OCI-LY7 (cell line): ENCODE data around the gene FHIT.

Experiments
- EZH2phosphoT487 ChIP-seq: fragments of 200-600 bp; sonication (generic); IDR thresholded peaks from 2 replicates; pipeline ENCODE4 v1.6.1; 2018; ENCODE audit warnings: low read depth, borderline replicate concordance, mild to moderate bottlenecking, mixed run types, antibody characterized with exemption, low read length, moderate library complexity, mixed read lengths
- TF ChIP-seq, protein P1 (sequence below): fragments of 200-600 bp; sonication (generic); conservative IDR thresholded peaks from 2 replicates; pipeline ENCODE4 v1.5.1; 2014; ENCODE audit warnings: mild to moderate bottlenecking, antibody characterized with exemption, low read length, moderate library complexity, mixed read lengths

DNA sequence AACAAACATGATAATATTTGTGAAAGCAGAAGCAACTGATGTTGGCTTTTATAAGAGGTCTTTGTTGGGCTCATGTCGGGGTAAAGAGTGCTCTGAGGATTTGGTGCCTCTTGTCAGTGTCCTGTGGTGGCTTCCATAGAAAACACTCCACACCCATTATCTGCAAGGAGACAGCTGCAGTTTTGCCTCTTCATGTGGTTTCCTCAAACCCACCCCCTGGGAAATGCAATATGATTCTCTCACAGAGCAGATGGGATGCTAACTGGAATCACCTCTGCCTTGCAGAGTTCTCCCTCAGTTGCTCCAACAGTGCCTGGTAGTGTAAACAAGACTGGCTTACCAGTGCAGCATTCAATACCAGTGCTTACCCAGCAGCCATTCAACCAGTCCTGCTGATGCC lies 1430.0 kb downstream of the FHIT start:
- TF ChIP-seq, protein P1, sequence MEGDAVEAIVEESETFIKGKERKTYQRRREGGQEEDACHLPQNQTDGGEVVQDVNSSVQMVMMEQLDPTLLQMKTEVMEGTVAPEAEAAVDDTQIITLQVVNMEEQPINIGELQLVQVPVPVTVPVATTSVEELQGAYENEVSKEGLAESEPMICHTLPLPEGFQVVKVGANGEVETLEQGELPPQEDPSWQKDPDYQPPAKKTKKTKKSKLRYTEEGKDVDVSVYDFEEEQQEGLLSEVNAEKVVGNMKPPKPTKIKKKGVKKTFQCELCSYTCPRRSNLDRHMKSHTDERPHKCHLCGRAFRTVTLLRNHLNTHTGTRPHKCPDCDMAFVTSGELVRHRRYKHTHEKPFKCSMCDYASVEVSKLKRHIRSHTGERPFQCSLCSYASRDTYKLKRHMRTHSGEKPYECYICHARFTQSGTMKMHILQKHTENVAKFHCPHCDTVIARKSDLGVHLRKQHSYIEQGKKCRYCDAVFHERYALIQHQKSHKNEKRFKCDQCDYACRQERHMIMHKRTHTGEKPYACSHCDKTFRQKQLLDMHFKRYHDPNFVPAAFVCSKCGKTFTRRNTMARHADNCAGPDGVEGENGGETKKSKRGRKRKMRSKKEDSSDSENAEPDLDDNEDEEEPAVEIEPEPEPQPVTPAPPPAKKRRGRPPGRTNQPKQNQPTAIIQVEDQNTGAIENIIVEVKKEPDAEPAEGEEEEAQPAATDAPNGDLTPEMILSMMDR = no peak
- TF ChIP-seq EZH2phosphoT487 = no peak
